ENCODE measurements around the gene WWOX.

Gene WWOX

DNA sequence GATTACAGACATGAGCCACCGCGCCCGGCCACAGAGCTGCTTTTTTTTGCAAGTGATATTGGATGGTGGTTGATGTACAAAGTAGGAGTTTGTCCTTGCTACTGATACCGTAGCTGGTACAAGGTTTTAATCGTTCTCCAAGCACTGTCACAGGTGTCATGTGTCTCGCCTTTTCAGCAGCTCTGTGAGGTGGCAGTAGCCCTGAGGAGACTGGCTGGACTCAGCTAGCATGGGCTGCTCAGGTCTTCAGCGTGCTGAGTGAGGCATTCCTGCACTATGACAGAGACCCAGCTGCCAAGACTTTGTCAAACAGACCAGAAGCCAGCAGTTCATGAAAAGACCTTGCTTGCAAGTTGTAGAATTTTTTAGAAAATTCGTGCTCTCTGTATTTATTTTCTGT, 7.2 kb downstream of the WWOX start:
- DNase-seq: no peak

DNA sequence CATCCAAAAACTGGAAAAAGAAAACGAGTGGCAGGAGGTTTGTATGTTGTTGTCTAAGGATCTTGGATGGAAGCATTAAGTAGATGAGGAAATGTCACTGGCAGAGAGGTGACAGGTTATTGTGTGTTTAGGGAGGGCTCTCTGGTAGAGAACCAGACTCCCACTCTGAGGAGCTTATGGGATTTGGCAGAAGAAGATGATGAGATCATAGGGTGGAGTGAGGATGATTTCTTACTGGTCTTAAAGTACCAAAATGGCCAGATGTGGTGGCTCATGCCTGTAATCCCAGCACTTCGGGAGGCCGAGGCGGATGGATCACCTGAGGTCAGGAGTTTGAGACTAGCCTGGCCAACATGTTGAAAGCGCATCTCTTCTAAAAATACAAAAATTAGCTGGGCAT, 9.0 kb downstream of the WWOX start:
- DNase-seq: no peak

DNA sequence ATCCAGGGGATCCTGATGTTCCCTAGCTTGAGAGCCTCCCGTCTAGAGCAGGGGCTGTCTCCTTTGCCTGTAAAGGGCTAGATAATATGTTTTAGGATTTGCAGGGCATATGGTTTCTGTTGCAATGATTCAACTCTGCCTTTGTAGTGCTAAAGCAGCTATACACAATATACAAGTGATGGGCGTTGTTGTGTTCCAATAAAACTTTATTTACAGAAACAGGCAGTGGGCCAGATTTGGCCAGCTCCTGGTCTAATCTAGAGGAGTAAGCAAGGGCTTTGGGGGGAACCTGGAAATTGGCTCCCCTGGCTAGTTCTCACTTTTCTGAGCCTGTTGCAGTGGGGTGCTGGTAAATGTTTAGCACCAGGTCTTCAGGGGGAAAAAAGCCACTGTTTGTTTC, 13.8 kb downstream of the WWOX start:
- no peak for DNase-seq

DNA sequence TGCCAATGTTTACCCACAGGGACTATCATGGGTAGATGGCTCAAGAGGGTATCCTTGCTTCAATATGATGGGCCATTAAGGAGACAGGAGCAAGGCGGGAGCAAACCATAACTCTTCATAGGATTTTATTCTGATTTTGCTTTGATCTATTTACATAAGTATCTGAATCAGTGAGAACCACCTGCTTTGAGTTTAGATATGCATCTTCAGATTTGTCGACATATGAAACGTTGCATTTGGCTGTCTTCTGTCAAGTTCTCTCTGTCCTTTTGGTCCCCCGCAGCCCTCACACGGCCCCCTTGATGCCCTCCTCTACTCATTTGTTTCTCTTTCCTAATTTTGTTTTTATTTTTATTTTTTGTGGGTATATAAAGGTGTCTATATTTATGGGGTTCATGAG, 16.2 kb downstream of the WWOX start:
- DNase-seq: no peak

DNA sequence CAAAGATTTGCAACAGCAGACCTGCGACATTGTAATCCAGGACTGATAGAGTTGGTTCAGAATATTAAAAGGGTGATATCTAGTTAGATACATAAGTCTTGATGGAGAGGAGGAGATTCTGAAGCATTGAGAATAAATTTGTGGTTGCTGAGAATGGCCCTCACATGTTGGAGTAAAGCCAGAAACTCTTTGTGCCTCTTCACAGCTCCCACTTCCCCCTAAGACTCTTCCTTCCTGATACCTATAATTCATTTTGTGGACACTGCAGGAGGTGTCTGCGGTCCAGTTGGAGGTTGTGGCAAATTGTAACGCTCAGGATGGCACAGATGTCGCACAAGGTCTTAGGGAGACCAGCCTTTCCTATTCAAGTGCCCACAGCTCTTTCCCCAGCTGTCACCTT, 17.5 kb downstream of the WWOX start:
- DNase-seq: no peak

DNA sequence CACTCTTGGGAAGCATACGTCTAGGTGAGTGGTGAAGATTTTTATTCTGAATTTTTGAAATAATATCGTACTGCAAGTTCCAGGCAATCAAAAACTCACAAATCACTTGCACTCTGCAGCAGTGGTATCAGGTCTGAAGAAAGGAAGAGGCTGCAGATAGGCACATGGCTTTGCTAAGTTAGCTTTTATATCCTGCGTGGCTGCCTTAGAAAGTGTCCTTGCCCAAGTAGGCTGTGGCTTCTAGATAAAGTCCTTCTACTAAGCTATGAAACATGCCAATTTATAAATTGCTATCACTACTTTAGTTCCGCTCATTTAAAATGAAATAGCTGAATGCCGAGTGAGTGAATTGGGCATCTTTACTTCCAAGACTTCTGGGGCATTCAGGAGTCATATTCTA, 17.9 kb downstream of the WWOX start:
- DNase-seq: no peak

DNA sequence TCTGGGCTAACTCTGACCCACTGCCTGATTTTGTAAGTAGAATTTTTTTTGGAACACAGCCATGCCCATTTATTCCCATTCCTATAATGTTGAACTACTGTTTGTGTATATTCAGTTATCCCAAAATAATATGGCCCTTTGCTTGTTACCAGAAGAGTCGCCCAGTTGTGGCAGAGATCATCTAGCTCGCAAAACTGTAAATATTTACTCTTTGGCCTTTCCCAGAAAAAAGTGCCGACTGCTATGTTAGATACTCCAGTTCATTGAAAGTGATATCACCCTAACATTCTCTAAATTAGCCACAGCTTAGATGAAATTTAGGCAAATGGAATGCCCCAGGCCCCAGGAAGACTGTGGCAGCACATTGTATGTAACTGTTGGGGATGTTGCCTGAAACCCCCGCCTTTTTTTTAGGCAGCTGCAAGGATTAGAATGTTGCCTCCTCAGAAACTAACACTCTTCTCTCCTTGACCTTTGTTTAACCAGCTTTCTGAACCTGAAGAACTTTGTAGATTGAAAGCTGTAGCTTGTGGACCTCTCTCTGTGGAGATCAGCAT, 19.1 kb downstream of the WWOX start:
- DNase-seq: no peak

DNA sequence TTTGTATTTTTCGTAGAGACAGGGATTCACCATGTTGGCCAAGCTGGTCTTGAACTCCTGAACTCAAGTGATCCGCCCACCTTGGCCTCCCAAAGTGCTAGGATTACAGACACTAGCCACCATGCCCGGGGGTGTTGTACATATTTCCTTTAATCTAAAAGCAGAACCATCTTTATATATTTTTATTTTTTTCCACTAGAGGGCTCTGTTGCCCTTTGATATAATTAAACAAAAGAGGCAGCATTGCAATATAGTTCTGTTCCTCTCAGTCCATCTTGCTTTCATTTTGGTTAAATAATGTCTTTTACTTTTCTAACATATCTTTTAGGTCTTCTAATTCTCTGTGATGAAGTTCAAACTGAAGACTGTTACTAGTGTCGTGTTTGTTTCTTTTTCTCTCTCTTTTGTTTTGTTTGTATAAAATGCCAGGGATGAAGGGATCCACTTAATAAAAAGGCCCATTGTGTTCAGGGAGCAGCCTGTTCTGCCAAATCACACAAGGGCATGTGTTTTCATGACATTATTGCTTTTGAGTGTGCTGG, 23.4 kb downstream of the WWOX start:
- peak; percentile 27 to 32 for DNase-seq

DNA sequence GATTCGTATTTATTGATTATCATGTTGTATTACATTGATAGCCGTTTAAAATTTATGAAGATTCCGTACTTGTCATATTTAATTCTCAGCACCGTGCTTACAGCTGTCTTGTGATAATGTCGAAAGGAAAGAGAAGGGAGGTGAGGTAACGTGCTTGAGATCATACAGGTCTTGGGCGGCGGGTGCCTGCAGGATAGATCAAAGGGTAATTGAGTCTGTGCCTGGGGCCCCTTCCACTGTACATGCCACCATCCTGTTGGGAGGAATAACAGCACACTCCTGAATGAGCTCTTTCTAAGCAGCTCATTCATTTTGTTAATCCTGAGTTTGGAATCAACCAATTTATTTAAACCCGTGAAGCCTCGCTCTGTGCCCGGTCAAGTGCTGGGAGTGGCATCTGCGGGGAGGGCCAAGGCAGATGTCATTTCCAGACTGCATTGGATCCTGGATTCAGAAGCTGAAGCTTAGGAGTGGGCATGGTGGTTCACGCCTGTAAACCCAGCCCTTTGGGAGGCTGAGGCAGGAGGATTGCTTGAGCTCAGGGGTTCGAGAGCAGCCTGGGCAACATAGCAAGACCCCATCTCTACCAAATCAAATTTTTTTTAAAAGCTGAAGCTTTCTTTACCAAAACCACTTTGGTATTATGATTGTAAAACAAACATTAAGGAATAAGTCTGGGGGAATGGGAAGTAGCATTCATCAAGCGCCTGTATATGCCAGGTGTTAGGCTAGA, 25.8 kb downstream of the WWOX start:
- no peak for DNase-seq

DNA sequence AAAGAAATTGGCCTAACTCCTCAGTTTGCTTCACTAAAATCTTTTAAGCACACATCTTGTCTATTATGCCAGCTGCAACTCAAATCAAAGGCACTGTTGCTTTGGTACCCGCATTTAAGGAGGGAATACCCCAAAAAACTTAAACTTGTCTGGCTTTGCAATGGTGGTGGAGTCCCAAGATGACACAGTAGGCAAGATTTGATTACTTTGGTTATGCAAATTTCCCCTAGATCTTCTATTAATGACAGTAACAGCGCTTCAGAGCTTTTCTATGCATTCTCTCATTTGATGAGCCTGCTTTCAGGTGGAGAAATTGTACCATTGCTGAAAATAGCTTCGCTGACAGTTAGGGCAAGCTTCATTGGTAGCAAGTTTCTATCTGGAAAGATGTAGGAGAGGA, 27.2 kb downstream of the WWOX start:
- DNase-seq: no peak

DNA sequence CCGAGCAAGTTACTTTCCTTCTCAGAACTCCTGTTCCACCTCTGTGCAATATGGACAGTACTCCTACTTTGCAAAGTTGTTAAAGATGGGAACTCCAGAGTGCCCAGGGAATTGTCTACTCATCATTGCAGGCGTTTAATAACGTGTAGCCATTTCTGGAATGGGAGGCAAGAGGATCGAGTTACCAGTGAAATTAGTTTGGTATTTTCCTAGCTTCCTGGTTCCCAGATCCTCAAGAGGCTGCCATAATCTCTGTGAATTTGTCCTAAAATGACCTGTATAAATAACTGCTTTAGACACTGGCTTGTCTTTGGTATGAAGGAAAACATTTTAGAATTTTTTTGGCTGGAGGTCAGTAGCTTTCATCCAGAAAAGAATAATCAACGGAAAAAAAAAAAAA, 27.7 kb downstream of the WWOX start:
- no peak for DNase-seq

DNA sequence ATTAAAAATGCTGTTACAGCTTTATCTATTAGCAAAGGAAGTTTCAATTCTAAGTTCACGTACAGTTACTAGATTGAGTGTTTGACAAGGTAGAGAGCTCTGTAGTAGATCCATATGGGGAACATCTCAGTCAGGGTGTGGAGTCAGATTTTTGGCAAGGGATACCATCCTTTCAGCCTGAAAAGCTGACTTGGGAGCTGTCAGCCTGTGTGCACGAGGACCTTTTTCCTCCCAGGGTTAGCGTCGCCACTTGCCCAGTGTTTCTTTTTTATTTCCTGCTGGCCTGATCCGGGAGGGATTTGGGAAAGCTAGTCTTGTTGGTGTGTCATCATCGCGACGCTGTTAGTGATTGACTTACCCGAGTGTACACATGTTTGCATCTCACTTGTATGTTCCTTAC, 29.5 kb downstream of the WWOX start:
- DNase-seq: no peak

DNA sequence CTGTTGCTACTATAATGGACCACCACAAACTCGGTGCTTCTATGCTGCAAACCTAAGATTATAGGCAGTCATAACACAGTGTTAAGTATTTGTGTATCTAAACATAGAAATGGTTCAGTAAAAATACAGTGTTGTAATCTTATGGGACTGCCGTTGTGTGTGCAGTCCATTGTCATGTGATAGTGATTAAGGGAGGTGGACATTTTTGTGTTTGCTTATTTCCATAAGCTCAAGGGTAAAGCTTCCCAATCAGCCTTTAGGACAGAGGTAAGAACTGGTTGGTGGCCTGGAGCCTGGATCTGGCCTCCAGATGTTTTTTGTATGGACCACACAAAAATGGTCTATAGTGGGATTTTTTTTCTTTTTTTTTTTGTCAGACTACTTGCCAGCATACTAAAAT, 29.9 kb downstream of the WWOX start:
- no peak for DNase-seq

DNA sequence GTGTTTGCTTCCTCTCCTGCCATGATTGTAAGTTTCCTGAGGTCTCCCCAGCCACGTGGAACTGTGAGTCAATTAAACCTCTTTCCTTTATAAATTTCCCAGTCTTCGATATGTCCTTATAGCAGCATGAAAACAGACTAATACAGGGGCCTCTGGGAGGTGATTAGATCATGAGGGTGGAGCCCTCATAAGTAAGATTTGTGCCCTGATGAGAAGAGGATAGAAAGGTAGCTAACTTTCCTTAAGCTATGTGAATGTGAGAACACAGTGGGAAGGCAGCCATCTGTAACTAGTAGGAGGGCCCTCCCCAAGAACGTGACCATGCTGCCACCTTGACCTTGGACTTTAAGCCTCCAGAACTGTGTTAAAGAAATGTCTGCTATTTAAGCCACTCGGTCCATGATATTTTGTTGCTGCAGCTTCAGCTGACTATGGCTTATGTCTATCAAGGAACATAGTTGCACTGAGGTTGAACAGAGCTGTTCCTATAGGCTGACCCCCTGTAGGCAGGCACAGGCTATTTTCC, 30.7 kb downstream of the WWOX start:
- no peak for DNase-seq

DNA sequence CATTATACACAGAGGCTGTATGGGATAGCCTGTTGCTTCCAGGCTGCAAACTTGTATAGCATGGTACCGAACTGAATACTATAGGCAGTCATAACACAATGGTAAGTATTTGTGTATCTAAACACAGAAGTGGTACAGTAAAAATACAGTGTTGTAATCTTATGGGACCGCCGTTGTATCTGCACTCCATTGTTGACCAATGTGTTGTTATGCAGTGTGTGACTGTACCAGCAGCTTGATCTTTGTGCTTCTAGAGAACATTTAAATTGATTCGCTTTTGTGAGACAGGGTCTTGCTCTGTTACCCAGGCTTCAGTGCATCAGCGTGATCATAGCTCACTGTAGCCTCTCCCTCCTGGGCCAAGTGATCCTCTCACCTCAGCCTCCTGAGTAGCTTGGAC, 31.5 kb downstream of the WWOX start:
- DNase-seq: no peak

DNA sequence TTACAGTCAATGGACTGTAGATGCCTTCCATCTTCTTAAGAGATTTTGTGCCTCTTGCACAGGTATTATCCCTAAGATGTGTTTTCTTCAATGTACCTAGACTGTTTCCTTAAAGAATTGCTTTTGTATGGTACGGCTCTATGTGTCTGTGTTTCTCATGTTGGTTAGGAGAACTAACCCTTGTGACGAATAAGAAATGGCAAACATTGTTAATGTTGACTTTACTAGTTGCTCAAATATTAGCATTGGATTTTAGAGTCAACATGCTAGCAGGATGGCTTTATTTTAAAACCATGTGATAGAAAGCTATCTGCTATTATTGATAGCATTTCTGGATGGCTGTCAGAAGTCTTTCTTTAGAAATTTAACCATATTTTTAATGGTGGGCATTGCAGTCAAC, 34.5 kb downstream of the WWOX start:
- no peak for DNase-seq

DNA sequence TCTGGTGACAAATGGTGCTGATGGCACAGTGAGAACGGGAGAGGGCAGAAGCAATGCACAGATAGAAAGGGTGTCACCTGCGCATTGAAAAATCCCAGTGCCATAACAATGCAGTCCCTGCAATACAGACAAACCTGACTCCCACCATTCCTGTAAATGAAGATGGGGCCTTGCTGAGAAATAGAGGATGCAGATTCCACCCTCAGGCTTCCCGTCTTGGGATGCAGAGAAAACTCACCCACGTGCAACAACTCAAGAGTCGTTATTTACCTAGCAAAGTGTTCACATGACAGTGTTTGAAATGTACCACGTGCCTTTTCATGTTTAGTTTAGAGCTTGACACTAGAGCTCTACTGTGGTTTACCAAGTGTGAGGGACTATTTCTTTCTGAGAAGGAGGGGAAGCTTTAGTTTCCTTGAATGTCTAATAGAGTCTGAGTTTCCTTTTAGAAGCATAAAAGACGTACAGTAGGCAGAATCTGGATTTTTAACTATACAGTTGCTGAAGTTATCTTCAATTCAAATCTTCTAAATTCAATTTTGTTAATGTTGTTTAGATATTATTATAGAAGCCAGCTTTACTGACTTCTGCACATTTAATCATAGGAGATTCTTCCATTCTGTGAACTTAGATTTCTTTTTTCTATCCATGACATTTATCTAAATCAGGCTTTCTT, 35.6 kb downstream of the WWOX start:
- no peak for DNase-seq

DNA sequence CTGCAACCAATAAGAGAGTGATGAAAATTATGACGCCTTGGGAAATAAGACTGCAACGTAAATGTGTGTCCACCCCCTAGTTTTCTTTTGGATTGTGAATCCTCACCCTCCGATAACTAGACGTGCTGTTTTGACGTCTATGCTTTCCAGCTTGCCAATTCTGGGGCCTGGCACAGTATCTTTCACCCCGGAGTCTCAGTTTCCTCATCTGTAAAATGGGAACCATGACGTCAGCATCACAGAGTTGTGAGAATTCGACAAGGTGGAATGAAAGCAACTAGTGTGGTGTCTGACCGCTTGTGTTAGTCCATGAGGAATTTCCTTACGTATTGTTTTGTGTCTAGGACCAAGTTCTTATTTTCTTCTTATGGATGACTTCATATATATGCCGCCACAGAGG, 37.7 kb downstream of the WWOX start:
- no peak for DNase-seq

DNA sequence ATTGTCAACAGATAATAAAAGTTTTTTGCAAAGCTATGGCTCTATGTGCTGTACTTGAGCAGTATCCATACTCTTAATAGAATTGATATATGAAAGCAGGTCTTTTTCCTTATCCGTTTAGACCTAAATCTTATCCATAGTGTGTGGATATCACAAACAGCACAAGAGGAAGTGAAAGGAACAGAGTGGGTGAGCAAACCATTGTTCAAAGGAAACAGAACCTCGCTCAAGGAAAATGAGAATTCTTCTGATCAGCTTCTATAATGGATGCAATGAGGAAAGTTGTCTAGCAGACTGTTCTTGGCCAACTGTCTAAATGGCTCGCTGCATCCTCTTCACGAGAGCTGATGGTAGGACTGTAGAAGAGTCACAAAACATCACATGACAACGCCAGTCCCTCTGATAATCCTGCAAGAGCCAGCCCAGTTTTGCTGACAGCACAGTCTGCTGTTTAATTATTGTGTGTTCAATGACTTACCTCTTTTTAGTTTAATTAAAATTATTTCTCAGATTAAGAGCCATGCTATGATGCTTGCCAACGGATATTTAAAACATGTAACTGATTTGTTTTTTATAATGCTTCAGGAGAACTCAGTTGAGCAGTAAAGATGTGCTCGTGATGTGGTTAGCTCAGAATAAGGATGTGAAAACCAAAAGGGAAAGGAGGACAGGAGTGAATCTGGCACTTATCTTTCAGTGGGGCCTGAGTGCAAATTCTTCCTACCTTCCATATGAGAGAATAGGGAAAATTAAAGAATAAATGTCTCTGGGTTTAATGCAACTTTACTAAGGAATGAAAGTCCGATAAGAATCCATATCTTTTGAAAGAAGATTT, 38.5 kb downstream of the WWOX start:
- no peak for DNase-seq

DNA sequence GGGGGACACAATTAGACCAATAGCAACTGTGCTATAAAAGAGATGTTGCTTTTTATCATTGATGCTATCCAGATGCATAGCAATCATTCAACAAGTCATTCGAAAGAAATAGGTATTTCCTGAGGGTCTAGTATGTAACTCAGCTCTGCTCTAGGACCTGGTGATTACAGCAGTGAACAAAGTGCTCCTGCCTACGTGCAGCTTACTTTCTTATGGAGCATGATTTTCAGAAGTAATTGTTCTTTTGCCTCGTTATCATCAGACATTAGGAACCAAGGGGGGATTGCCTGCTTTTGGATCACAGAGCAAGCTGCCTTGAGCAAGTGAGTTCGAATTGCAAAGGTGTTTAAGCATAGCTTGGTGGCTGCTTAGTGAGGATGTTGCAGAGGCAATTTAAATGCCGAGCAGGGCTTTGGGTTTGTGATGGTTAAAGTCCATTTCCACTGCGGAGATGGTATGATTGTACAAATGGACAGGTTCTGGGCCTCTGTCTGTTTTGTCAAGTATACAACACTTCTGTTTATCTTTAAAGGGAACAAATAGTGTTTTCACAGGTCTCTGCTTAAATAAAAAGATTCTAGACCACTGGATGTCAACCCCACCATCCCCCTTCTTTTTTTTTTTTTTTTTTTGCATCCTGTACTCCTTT, 41.5 kb downstream of the WWOX start:
- DNase-seq: no peak

DNA sequence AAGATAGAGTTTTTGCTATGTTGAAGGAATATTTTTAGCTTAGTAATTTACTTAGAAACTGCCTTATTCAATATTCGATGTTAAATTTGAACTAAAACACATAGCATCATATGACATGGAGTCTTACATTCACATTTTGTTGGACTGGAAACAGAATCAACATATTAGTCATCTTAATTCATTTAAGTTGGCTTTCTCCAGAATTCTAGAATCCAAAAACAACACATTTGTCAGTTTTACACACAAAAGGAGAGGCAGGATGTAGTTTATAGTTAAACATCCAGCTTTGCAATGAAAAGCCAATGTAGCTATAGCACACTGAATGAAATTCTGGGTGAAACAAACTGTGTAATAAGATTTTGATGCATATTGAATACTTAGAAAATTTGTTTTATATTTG, 43.3 kb downstream of the WWOX start:
- DNase-seq: no peak

DNA sequence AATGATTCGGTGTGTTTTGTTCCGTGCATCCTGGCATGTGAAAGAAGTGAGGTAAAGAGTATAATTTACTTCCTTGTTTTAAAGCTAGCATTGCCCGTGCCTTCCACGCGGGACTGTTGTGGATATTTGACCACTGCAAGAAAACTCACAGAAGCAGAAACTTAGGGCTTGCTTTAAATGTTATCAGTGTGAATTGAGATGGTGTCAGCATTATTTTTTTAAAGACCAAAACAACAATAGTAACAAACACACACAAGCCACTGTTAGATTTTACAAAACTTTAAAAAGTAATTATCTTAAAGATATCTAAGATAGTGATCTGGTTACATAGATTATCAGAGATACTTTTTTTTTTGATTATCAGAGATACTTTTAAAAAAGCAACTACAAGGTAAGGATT, 47.4 kb downstream of the WWOX start:
- DNase-seq: no peak

Data from NCI-H446 (cell line).